Vagina (tissue), 2 donors: Measurements from ENCODE around the gene APBA1.

Experiments used
- CTCF ChIP-seq, 3 experiments: fragments of 450-650 bp in 2 of 3; fragments of 200-600 bp in 1 of 3; sonication (generic) in 1 of 3; IDR thresholded peaks; one replicate each; pipeline ENCODE4 v1.5.1; 2017 to 2019; ENCODE audit warnings: antibody characterized with exemption in 3 of 3, mild to moderate bottlenecking in 2 of 3, moderate library complexity in 2 of 3
- POLR2A ChIP-seq, 2 donors: fragments of 450-650 bp; IDR thresholded peaks; one replicate each; pipeline ENCODE4 v1.6.1; 2017; ENCODE audit warnings: antibody characterized with exemption in 2 of 2, mild to moderate bottlenecking in 2 of 2, moderate library complexity in 2 of 2
- POLR2AphosphoS5 ChIP-seq, 2 donors: sonication (generic); formaldehyde crosslinking; IDR thresholded peaks; one replicate each; pipeline ENCODE4 v1.9.0; 2017; ENCODE audit warnings: antibody characterized with exemption in 2 of 2, mild to moderate bottlenecking in 2 of 2, low read depth in 1 of 2; ENCODE audit not compliant: insufficient read depth in 1 of 2

DNA sequence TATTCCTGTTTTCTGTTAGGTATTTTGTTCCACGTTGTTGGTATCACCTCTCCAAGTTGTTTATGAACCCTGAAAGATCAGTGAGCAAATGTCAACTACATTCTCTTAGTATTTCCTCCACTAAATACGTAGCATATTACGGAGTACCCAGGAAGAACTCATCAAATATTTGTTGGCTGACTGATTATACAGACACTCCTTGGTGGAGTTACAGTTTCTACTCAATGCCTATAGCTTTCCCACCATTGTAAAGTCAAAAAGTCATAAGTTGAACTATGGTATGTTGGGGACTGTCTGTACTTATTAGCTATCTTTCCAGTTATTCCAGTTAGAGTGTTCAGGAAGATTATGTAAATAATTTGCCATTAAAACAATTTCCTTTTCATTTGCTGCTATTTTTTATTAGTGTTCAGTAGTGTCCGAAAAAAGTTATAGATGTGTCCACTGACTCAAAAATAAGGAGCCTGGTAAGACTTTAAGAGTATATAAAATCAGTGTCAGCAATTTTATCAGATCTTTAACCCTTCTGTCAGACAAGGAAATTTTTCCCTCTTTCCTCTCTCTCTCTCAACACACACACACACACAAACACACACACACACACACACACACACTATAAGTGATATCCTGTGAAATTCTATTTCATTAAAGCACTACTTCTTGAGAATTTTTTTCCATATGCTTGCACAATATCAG lies 6.8 kb upstream of the APBA1 start:
- TF ChIP-seq POLR2A (IDR thresholded peaks at IDR 0.05) (no peak), CTCF (IDR thresholded peaks at IDR 0.05) (no peak), POLR2AphosphoS5 (IDR thresholded peaks at IDR 0.05; ENCODE audit: insufficient read depth in 1 of 2, low read depth in 1 of 2) (peak in 1 of 2 donors; percentile 14)
